ENCODE results near the gene DYSF.

DNA sequence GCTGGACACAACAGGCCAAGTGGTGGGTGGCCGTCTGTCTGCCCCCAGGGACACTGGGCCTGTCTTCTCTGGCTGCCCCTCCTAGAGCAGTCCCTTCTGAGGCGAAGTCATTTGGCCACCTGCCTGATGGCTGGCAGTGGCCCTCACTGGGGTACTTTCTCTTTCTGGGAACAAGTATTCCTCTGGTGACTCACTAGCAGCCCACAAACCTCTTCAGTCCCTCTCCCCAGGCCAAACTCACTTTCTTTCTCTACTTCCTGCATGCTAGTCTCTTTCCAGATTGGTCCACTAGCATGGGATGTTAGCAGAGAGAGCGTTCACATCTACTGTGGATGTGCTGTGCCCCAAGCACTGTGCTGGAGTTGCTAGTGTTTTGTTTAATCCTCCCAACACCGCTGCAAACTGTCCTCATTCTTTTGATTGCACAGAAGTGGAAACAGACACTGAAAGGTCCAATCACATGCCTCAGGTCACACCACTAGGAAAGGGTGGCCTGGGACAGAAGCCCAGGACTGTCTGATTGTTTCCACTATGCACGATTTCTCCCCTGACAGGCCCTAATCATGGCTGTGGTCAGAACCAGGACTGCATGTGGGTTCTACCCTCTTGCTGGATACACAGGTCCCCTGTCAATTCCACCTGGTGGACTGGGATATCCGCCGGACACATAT is 5.2 kb downstream of the DYSF start:
- TF ChIP-seq, protein P1, sequence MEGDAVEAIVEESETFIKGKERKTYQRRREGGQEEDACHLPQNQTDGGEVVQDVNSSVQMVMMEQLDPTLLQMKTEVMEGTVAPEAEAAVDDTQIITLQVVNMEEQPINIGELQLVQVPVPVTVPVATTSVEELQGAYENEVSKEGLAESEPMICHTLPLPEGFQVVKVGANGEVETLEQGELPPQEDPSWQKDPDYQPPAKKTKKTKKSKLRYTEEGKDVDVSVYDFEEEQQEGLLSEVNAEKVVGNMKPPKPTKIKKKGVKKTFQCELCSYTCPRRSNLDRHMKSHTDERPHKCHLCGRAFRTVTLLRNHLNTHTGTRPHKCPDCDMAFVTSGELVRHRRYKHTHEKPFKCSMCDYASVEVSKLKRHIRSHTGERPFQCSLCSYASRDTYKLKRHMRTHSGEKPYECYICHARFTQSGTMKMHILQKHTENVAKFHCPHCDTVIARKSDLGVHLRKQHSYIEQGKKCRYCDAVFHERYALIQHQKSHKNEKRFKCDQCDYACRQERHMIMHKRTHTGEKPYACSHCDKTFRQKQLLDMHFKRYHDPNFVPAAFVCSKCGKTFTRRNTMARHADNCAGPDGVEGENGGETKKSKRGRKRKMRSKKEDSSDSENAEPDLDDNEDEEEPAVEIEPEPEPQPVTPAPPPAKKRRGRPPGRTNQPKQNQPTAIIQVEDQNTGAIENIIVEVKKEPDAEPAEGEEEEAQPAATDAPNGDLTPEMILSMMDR (tag by site-specific recombination; IDR thresholded peaks at IDR 0.05) = no peak
- no peak for TF ChIP-seq YY2 (tag by site-specific recombination; IDR thresholded peaks at IDR 0.05)

Data from HEK293 (cell line).